Central memory CD8-positive, alpha-beta T cell (primary cell): ENCODE results near the gene RAD9B.

ENCODE experiments used
- ATAC-seq: fragments of 150-1000 bp; cut with Tn5 transposase; replicated peaks from 2 replicates; pipeline ENCODE4 v1.10.0; 2022; ENCODE audit warnings: mild to moderate bottlenecking, moderate FRiP score, moderate number of reproducible peaks; ENCODE audit not compliant: poor library complexity, severe bottlenecking; ENCODE audit errors: extremely low read depth
- DNase-seq, 2 donors: peaks; one replicate each; pipeline ENCODE4 v3.0.0; 2021; ENCODE audit warnings: low spot score in 2 of 2
- H3K27ac Mint-ChIP-seq: one replicate; pipeline ENCODE4 v1.8.0; 2022; ENCODE audit warnings: low read depth, mild to moderate bottlenecking, moderate library complexity, mixed read lengths
- H3K27me3 Mint-ChIP-seq: one replicate; pipeline ENCODE4 v1.8.0; 2022; ENCODE audit warnings: mixed read lengths
- H3K36me3 Mint-ChIP-seq: one replicate; pipeline ENCODE4 v1.8.0; 2022; ENCODE audit warnings: mild to moderate bottlenecking, moderate library complexity, mixed read lengths; ENCODE audit not compliant: insufficient read depth
- H3K4me1 Mint-ChIP-seq: one replicate; pipeline ENCODE4 v1.8.0; 2022; ENCODE audit warnings: mixed read lengths
- H3K4me3 Mint-ChIP-seq: one replicate; pipeline ENCODE4 v1.8.0; 2022; ENCODE audit warnings: mild to moderate bottlenecking, moderate library complexity, mixed read lengths
- H3K9me3 Mint-ChIP-seq: one replicate; pipeline ENCODE4 v1.8.0; 2022; ENCODE audit warnings: mixed read lengths

The RAD9B gene

DNA sequence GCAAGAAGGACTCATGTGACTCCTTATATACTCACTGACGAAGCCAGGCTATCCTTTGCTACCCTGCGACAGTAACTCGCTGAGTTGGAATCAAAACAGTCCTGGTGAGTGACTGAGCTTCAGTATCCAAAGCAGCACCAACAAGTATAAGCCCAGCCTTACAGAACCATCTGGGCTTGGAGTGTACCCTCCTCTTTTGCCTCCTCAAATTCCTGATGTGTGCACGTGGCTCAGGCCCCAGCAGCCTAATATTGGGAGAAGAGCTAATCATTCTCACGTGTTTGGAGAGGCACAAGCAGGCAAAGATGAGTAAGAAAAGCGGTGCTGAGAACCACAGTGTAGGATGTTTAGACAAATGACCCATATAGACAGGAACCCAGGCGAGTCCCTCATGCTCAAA, 46.5 kb downstream of the RAD9B start:
- ATAC-seq (no peak), DNase-seq (no peak)
- no peaks in the 10 kb centered on the region for H3K27me3 Mint-ChIP-seq
- no peak overlapping the region for H3K4me3 Mint-ChIP-seq
- no peaks in the 10 kb centered on the region for H3K9me3 Mint-ChIP-seq
- peaks cover 36% of the 10 kb centered on the region for H3K4me1 Mint-ChIP-seq
- no peak overlapping the region for H3K27ac Mint-ChIP-seq
- H3K36me3 Mint-ChIP-seq = peaks cover 31% of the 10 kb centered on the region

- ATAC-seq = no peak
- H3K27ac Mint-ChIP-seq = no peak overlapping the region
- H3K4me1 Mint-ChIP-seq = peaks cover 36% of the 10 kb centered on the region
- no peaks in the 10 kb centered on the region for H3K27me3 Mint-ChIP-seq
- no peak overlapping the region for H3K4me3 Mint-ChIP-seq
- no peaks in the 10 kb centered on the region for H3K9me3 Mint-ChIP-seq
- no peak for DNase-seq
- peaks cover 28% of the 10 kb centered on the region for H3K36me3 Mint-ChIP-seq
Measured at GRCh38 chr12:110549716-110550115, 47.6 kb downstream of the RAD9B start.

DNA sequence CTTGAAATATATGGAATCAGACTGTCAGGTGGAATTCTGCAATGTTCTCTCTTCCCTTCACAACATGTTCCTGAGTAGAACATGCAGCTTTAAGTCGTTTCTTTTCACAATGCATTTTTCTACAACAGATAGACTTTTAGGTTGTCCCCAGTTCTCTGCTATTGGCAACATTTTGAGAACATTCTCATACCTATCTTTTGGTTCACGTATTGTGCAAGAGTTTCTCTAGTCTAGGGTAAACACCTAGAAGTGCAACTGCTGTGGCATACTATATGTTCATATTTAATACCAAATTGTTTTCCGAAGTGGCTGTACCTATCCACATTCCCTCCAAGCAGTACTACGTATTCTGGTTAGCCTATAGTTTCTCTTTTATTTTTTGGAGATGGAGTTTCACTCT, 48.9 kb downstream of the RAD9B start:
- DNase-seq = no peak
- no peak overlapping the region for H3K4me3 Mint-ChIP-seq
- no peaks in the 10 kb centered on the region for H3K9me3 Mint-ChIP-seq
- H3K36me3 Mint-ChIP-seq = peaks cover 21% of the 10 kb centered on the region
- no peak for ATAC-seq
- H3K27ac Mint-ChIP-seq = no peak overlapping the region
- H3K4me1 Mint-ChIP-seq = peaks cover 47% of the 10 kb centered on the region
- no peaks in the 10 kb centered on the region for H3K27me3 Mint-ChIP-seq
